RWPE1 (cell line): ENCODE measurements around the gene GGPS1.

Experiments used
- CTCF ChIA-PET: fragments of 350-600 bp; sonication (Branson Sonifier 250); formaldehyde crosslinking; extraction: SDS; loops from one replicate; lab custom pipeline; 2021; lab: Yijun Ruan, JAX
- POLR2A ChIA-PET: fragments of 400-600 bp; formaldehyde crosslinking; extraction: SDS; loops from one replicate; lab custom pipeline; 2020; ENCODE audit warnings: antibody characterized with exemption; ENCODE audit not compliant: low non-redundant PET; lab: Yijun Ruan, JAX
- DNase-seq: peaks from one replicate; pipeline ENCODE4 v3.0.0; 2012; ENCODE audit warnings: low spot score
- H3K27ac ChIP-seq: fragments of 450-650 bp; 2 replicates; pipeline ENCODE4 v1.5.1; 2017
- CTCF ChIP-seq: fragments of 450-650 bp; conservative IDR thresholded peaks from 2 replicates; pipeline ENCODE4 v1.5.1; 2017; ENCODE audit warnings: low read depth, mild to moderate bottlenecking

The GGPS1 gene

GRCh38 chr1:235391874-235392273 is 63.5 kb downstream of the GGPS1 start:
- no peak for TF ChIP-seq CTCF
- ChIA-PET POLR2A (interaction anchor here (0.6 kb wide), 1 partner anchor 25 kb away, joined by 3 read pairs; the partner anchor contains the start of gene TBCE), CTCF (no interaction called here)
- DNase-seq = no peak
- H3K27ac ChIP-seq = no peak overlapping the region
